SU-DHL-6 (cell line): Measurements from ENCODE around the gene WDR47.

Source experiments
- CTCF ChIP-seq: fragments of 200-600 bp; sonication (generic); IDR thresholded peaks from one replicate; pipeline ENCODE4 v1.5.1; 2017; ENCODE audit warnings: antibody characterized with exemption, mild to moderate bottlenecking, low read length, moderate library complexity; ENCODE audit not compliant: insufficient read depth, poor library complexity, severe bottlenecking
- EZH2phosphoT487 ChIP-seq: fragments of 200-600 bp; sonication (generic), shearing (Covaris generic); conservative IDR thresholded peaks from 2 replicates; pipeline ENCODE4 v1.6.1; 2018; ENCODE audit warnings: mild to moderate bottlenecking, antibody characterized with exemption, low read length, moderate library complexity, mixed read lengths

GRCh38 chr1:109041621-109042468 is at the start of gene WDR47:
- TF ChIP-seq CTCF (no peak), EZH2phosphoT487 (no peak)
